B cell (primary cell): ENCODE results near the gene ZBTB21. TPM values are rescaled to one million over a fixed set of nuclear protein-coding genes. Genes with fewer than 3 reads are reported as not detected.

Experiments
- ATAC-seq: fragments of 200-7000 bp; cut with Tn5 transposase; one replicate; pipeline ENCODE4 v1.10.0; 2021; ENCODE audit warnings: low read depth, mild to moderate bottlenecking, moderate number of reproducible peaks, moderate library complexity
- CTCF ChIA-PET: fragments of 350-600 bp; sonication (Branson Sonifier 250); formaldehyde crosslinking; loops from one replicate; lab custom pipeline; 2021; ENCODE audit warnings: antibody characterized with exemption, inconsistent platforms; lab: Charles Lee
- POLR2A ChIA-PET: fragments of 350-600 bp; sonication (Branson Sonifier 250); formaldehyde crosslinking; loops from one replicate; lab custom pipeline; 2021; ENCODE audit warnings: antibody characterized with exemption; lab: Charles Lee
- DNase-seq: peaks from one replicate; pipeline ENCODE4 v3.0.0; 2013
- H2AFZ ChIP-seq: 2 replicates; pipeline ENCODE4 v1.6.1; 2012; ENCODE audit warnings: mild to moderate bottlenecking, low read depth, low read length; ENCODE audit not compliant: insufficient read depth, poor library complexity, severe bottlenecking
- H3K27ac ChIP-seq, 2 donors: 1 replicate in 1 of 2; 2 replicates in 1 of 2; pipeline ENCODE4 v1.5.1; 2012 to 2013; ENCODE audit warnings: low read length in 2 of 2, mild to moderate bottlenecking in 2 of 2, moderate library complexity in 1 of 2
- H3K27me3 ChIP-seq, 4 experiments: fragments of 200-600 bp in 1 of 4; sonication (generic) in 1 of 4; replicated peaks in 1 of 4; 1 replicate in 2 of 4; 2 replicates in 2 of 4; pipeline versions ENCODE4 v1.6.1 to v1.7.0; 2013 to 2016; ENCODE audit warnings: low read length in 3 of 4, mild to moderate bottlenecking in 2 of 4, mixed read lengths in 1 of 4, moderate library complexity in 1 of 4; ENCODE audit not compliant: insufficient read depth in 4 of 4, control insufficient read depth in 3 of 4; ENCODE audit errors: control extremely low read depth in 1 of 4
- H3K36me3 ChIP-seq, 2 experiments: replicated peaks in 1 of 2; 1 replicate in 1 of 2; 2 replicates in 1 of 2; pipeline versions ENCODE4 v1.6.1 to v1.7.1; 2013; ENCODE audit warnings: low read length in 1 of 2; ENCODE audit not compliant: insufficient read depth in 2 of 2, control insufficient read depth in 1 of 2; ENCODE audit errors: control extremely low read depth in 1 of 2, extremely low read depth in 1 of 2
- H3K4me1 ChIP-seq, 2 donors: fragments of 200-600 bp in 1 of 2; sonication (generic) in 1 of 2; 1 replicate in 1 of 2; 2 replicates in 1 of 2; pipeline versions ENCODE4 v1.5.1 to v1.6.1; 2013 to 2017; ENCODE audit warnings: low read length in 2 of 2; ENCODE audit not compliant: control insufficient read depth in 2 of 2, insufficient read depth in 2 of 2
- H3K4me2 ChIP-seq: replicated peaks from 2 replicates; pipeline ENCODE3; 2012; ENCODE audit warnings: mild to moderate bottlenecking, low read depth, low read length; ENCODE audit not compliant: poor library complexity, severe bottlenecking
- H3K4me3 ChIP-seq, 5 experiments: fragments of 200-600 bp in 1 of 5; sonication (generic) in 1 of 5; 1 replicate in 3 of 5; 2 replicates in 2 of 5; pipeline versions ENCODE4 v1.5.1 to v1.7.0; 2011 to 2016; ENCODE audit warnings: low read length in 4 of 5, mild to moderate bottlenecking in 4 of 5, low read depth in 2 of 5, control low read depth in 1 of 5, moderate library complexity in 1 of 5; ENCODE audit not compliant: insufficient read depth in 1 of 5; ENCODE audit errors: control extremely low read depth in 1 of 5, extremely low read depth in 1 of 5
- H3K79me2 ChIP-seq: fragments of 200-600 bp; sonication (generic); one replicate; pipeline ENCODE4 v1.6.0; 2016; ENCODE audit warnings: low read length; ENCODE audit not compliant: control insufficient read depth, insufficient read depth
- H3K9ac ChIP-seq: fragments of 200-600 bp; sonication (generic); 2 replicates; pipeline ENCODE4 v1.6.1; 2017; ENCODE audit warnings: mild to moderate bottlenecking, low read length, moderate library complexity
- H3K9me3 ChIP-seq, 3 donors: one replicate each; pipeline versions ENCODE4 v1.6.1 to v1.7.1; 2013; ENCODE audit warnings: low read length in 2 of 3; ENCODE audit not compliant: control insufficient read depth in 2 of 3, insufficient read depth in 1 of 3; ENCODE audit errors: control extremely low read depth in 1 of 3
- H4K20me1 ChIP-seq: 2 replicates; pipeline ENCODE4 v1.6.0; 2012; ENCODE audit warnings: mild to moderate bottlenecking, low read length; ENCODE audit not compliant: insufficient read depth, control insufficient read depth, poor library complexity, severe bottlenecking
- H3K27ac Mint-ChIP-seq: one replicate; pipeline ENCODE4 v1.8.0; 2021; ENCODE audit warnings: mixed read lengths
- H3K27me3 Mint-ChIP-seq: one replicate; pipeline ENCODE4 v1.8.0; 2021; ENCODE audit warnings: mixed read lengths
- H3K4me1 Mint-ChIP-seq: one replicate; pipeline ENCODE4 v1.8.0; 2021; ENCODE audit warnings: mixed read lengths
- H3K4me3 Mint-ChIP-seq: one replicate; pipeline ENCODE4 v1.8.0; 2021; ENCODE audit warnings: mixed read lengths
- H3K9me3 Mint-ChIP-seq: one replicate; pipeline ENCODE4 v1.8.0; 2022; ENCODE audit warnings: mixed read lengths; ENCODE audit not compliant: insufficient read depth
- CTCF ChIP-seq: fragments of 200-600 bp; IDR thresholded peaks from one replicate; pipeline ENCODE4 v1.8.0; 2022; ENCODE audit warnings: antibody characterized with exemption, mild to moderate bottlenecking
- EZH2 ChIP-seq: IDR thresholded peaks from 2 replicates; pipeline ENCODE4 v1.6.1; 2012; ENCODE audit warnings: borderline replicate concordance, low read depth, mild to moderate bottlenecking, moderate library complexity, low read length; ENCODE audit not compliant: insufficient read depth, poor library complexity, severe bottlenecking
- WGBS: methylation state at CpG from one replicate; pipeline ENCODE4 v1.1.5; 2013; ENCODE audit warnings: missing lambda C conversion rate; ENCODE audit not compliant: insufficient coverage; 5-methylcytosine and 5-hydroxymethylcytosine counted together
- intact Hi-C: fragments of 100-400 bp; cut with micrococcal nuclease; formaldehyde crosslinking; loops from one replicate; pipeline ENCODE4 v1.10.0; 2022
- polyA plus RNA-seq: library from polyadenylated mRNA; depleted of rRNA; stranded (reverse); fragments of >200 nt; gene quantifications from 2 replicates; pipeline ENCODE4 v1.2.3, GENCODE V29; 2012
- total RNA-seq, 2 donors: library from RNA; stranded (reverse); fragments of 120-200 nt in 1 of 2; gene quantifications; 1 replicate in 1 of 2; 2 replicates in 1 of 2; pipeline versions ENCODE4 v1.2.3 to v1.2.4, GENCODE V29; 2013 to 2022

ZBTB21 gene
- total and polyA plus RNA-seq, 2 donors (not counting 1 experiment from before 2014, with no cell fraction given): 12.4 to 40.1 TPM

GRCh38 chr21:42040411-42041180 lies 30.4 kb upstream of the ZBTB21 start:
- DNase-seq (no peak), ATAC-seq (no peak)
- 96% methylated on average over 16 of the region's 18 CpGs for WGBS
- H3K4me2 ChIP-seq: no peak overlapping the region
- H3K4me1 Mint-ChIP-seq: peaks cover 10% of the 10 kb centered on the region
- no peak overlapping the region for H3K27ac ChIP-seq
- CTCF ChIA-PET: no interaction called here
- H3K27me3 ChIP-seq: no peaks in the 10 kb centered on the region
- H3K4me3 Mint-ChIP-seq: no peak overlapping the region
- no peak overlapping the region for H3K9ac ChIP-seq
- intact Hi-C loops: no loop called here
- H3K9me3 ChIP-seq: peaks cover 0 to 9% (median 0%) of the 10 kb centered on the region in 3 donors
- peak overlapping the region; percentile 14 for H2AFZ ChIP-seq
- H3K27ac Mint-ChIP-seq: no peak overlapping the region
- H3K27me3 Mint-ChIP-seq: no peaks in the 10 kb centered on the region
- H4K20me1 ChIP-seq: no peaks in the 10 kb centered on the region
- no peaks in the 10 kb centered on the region for H3K9me3 Mint-ChIP-seq
- peaks cover 0 to 5% of the 10 kb centered on the region in 2 donors for H3K4me1 ChIP-seq
- TF ChIP-seq CTCF (no peak), EZH2 (no peak)
- H3K36me3 ChIP-seq: no peaks in the 10 kb centered on the region
- POLR2A ChIA-PET: no interaction called here
- H3K4me3 ChIP-seq: no peak overlapping the region
- H3K79me2 ChIP-seq: no peaks in the 10 kb centered on the region

DNA sequence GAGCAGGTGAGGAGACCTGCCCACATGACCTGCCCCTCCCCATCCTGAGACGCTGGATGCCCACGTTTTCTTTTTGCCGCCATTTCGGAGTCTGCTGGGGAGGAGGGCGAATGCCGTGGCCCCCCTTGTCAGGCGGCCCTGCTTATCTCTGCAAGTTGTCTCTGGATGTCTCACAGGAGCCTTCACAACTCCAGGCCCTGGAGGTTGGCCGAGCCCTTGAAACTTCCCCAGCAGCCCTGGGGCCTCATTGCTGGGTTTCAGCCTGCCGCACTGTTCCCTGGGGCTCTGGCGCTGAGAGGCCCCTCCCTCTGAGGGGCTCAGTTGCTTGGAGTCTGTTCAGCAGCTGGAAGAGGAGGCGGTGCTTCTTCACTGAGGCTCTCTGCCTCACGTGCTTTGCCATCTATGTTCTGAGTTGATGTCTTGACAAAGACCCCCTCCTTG lies 29.8 kb upstream of the ZBTB21 start:
- Histone ChIP-seq H2AFZ (peak overlapping the region; percentile 14), H3K4me2 (no peak overlapping the region)
- no peak for ATAC-seq

More for the DNA sequence above, 29.8 kb upstream of the ZBTB21 start:
- no peaks in the 10 kb centered on the region for H3K36me3 ChIP-seq
- H3K4me1 ChIP-seq: peaks cover 0 to 5% of the 10 kb centered on the region in 2 donors
- 65% methylated on average over 12 of the region's 12 CpGs for WGBS
- Mint-ChIP-seq H3K4me3 (no peak overlapping the region), H3K9me3 (no peaks in the 10 kb centered on the region), H3K4me1 (peaks cover 11% of the 10 kb centered on the region), H3K27me3 (peaks cover 3% of the 10 kb centered on the region), H3K27ac (no peak overlapping the region)
- no peaks in the 10 kb centered on the region for H4K20me1 ChIP-seq
- TF ChIP-seq CTCF: no peak
- TF ChIP-seq EZH2: no peak
- no peak overlapping the region for H3K9ac ChIP-seq
- H3K27ac ChIP-seq: no peak overlapping the region
- no peaks in the 10 kb centered on the region for H3K79me2 ChIP-seq
- no peak overlapping the region for H3K4me3 ChIP-seq
- peaks cover 0 to 9% (median 0%) of the 10 kb centered on the region in 3 donors for H3K9me3 ChIP-seq
- DNase-seq: no peak
- ChIA-PET CTCF (no interaction called here), POLR2A (no interaction called here)
- no peaks in the 10 kb centered on the region for H3K27me3 ChIP-seq
- intact Hi-C loops: no loop called here
